Stomach (tissue), 9 donors: ENCODE data around the gene CERS6. TPM values are rescaled to one million over a fixed set of nuclear protein-coding genes. Genes with fewer than 3 reads are reported as not detected.

ENCODE experiments used
- DNase-seq, 2 donors: peaks; one replicate each; pipeline versions ENCODE4 v3.0.0 to v3.0.0-alpha.2; 2013 to 2019
- H3K27ac ChIP-seq, 5 donors: fragments of 200-600 bp in 4 of 5; sonication (generic) in 4 of 5; one replicate each; pipeline ENCODE4 v1.5.1; 2013 to 2019; ENCODE audit warnings: mild to moderate bottlenecking in 1 of 5, moderate library complexity in 1 of 5
- H3K27me3 ChIP-seq, 3 donors: fragments of 200-600 bp; sonication (generic); one replicate each; pipeline ENCODE4 v1.5.1; 2017 to 2019; ENCODE audit warnings: mixed run types in 1 of 3
- H3K36me3 ChIP-seq, 4 donors: fragments of 200-600 bp; sonication (generic); 1 replicate in 3 of 4; 2 replicates in 1 of 4; pipeline ENCODE4 v1.5.1; 2016 to 2019
- H3K4me1 ChIP-seq, 4 donors: fragments of 200-600 bp; sonication (generic); one replicate each; pipeline ENCODE4 v1.5.1; 2016 to 2019
- H3K4me3 ChIP-seq, 4 donors: fragments of 200-600 bp; sonication (generic) in 3 of 4; one replicate each; pipeline ENCODE4 v1.5.1; 2016 to 2019; ENCODE audit warnings: mild to moderate bottlenecking in 1 of 4
- H3K9me3 ChIP-seq, 4 donors: fragments of 200-600 bp; sonication (generic); one replicate each; pipeline ENCODE4 v1.5.1; 2016 to 2019
- EP300 ChIP-seq: sonication (generic); formaldehyde crosslinking; IDR thresholded peaks from one replicate; pipeline ENCODE4 v1.6.1; 2017; ENCODE audit warnings: antibody characterized with exemption
- POLR2A ChIP-seq, 4 donors: fragments of 450-650 bp; IDR thresholded peaks; one replicate each; pipeline ENCODE4 v1.6.1; 2016; ENCODE audit warnings: antibody characterized with exemption in 4 of 4, control low read depth in 2 of 4, mild to moderate bottlenecking in 1 of 4, moderate library complexity in 1 of 4
- POLR2AphosphoS5 ChIP-seq, 3 donors: sonication (generic); formaldehyde crosslinking; IDR thresholded peaks; one replicate each; pipeline ENCODE4 v1.6.1; 2016; ENCODE audit warnings: antibody characterized with exemption in 3 of 3
- WGBS, 5 donors: extraction: QIAGEN DNeasy Blood & Tissue Kit in 3 of 5; methylation state at CpG; one replicate each; pipeline versions ENCODE4 v1.1.5 to v1.1.7; 2013 to 2018; 5-methylcytosine and 5-hydroxymethylcytosine counted together
- intact Hi-C: fragments of 100-400 bp; cut with DNase I; formaldehyde crosslinking; loops from one replicate; pipeline ENCODE4 v1.15.1; 2023; ENCODE audit warnings: low total_unique reads
- polyA plus RNA-seq, 3 donors: library from polyadenylated mRNA; stranded (reverse); fragments of 200-250 nt; gene quantifications; one replicate each; pipeline ENCODE4 v1.2.3, GENCODE V29; 2013
- total RNA-seq, 5 donors: library from RNA; depleted of rRNA; stranded (reverse); fragments of >200 nt; gene quantifications; one replicate each; pipeline versions ENCODE4 v1.1.0 to v1.2.3, GENCODE V29; 2014 to 2016
- TF ChIP-seq, protein P1 (sequence below), 7 experiments: fragments of 450-650 bp in 4 of 7; fragments of 200-600 bp in 3 of 7; sonication (generic) in 3 of 7; IDR thresholded peaks; one replicate each; pipeline ENCODE4 v1.5.1; 2016 to 2019; ENCODE audit warnings: antibody characterized with exemption in 7 of 7, control low read depth in 2 of 7, mild to moderate bottlenecking in 1 of 7
- donor health status: healthy with polysubstance abuse.
- donor health status: Bipolar disorder and iron deficiency.
- donor health status: healthy.

CERS6 gene
- total and polyA plus RNA-seq, 8 donors = 4.0 to 102 (median 53.2) TPM

DNA sequence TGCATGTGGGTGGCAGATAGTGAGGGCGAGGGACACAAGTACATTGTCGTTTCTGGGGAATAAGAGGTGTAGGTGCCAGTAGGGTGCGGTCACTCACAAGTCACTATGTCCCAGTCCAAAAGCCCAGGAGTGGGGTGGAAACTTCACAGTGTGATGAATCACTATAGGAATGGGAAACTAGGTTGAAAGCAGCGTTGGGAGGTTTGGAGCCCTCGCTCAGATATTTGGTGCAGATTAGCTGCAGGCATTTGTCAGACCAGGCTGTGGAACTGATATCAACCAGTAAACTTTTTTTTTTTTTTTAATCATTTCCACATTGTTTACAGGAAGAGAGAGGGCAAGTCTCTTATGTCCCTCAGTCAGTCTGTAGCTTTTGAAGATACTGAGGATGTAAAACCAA, 121.8 kb downstream of the CERS6 start:
- no peaks in the 10 kb centered on the region for H3K27me3 ChIP-seq
- intact Hi-C loops = no loop called here
- no peaks in the 10 kb centered on the region for H3K9me3 ChIP-seq
- H3K36me3 ChIP-seq = no peaks in the 10 kb centered on the region
- H3K4me1 ChIP-seq = peaks cover 7 to 63% (median 32%) of the 10 kb centered on the region in 4 donors
- TF ChIP-seq EP300 (no peak), POLR2AphosphoS5 (IDR thresholded peaks at IDR 0.05) (peak in 1 of 3 donors; percentile 18)
- H3K27ac ChIP-seq = peak overlapping the region in 3 of 5 donors; percentile 14 to 53 (median 45)
- peak; percentile 18 to 35 for DNase-seq
- H3K4me3 ChIP-seq = no peak overlapping the region
- WGBS, 5 donors = 32 to 63% (median 47%) methylated on average over 5 of the region's 5 CpGs

DNA sequence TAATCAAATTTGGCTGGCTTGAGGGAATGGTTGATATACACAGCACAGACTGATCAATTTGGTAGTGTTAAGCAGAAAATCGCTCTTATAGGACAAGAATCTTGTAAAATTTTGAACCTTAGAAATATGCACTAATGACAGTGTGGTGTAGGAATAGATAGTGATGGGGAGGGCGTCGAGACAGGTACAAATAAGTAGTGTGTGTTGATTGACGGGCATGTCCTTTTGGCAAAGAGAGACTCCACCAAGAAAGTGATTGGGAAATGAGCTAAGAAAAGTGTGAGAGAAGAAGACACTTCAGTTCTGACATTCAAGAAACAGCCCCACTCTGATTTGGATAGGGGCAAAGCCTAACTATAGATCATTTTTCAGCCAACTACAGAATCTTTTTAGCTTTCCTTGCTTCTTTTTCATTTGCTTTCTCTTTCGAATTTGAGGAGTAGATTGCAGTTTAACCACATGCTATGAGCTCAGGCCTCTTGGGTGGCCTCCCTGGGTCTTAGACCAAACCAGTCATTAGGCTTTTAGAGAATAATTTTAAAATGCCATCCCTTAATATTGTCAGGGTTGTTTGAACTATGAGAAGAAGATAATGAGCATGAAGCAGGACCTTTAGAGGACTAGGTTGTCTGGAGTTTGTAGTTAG, 127.1 kb downstream of the CERS6 start:
- Histone ChIP-seq H3K4me3 (no peak overlapping the region), H3K9me3 (no peaks in the 10 kb centered on the region), H3K27me3 (no peaks in the 10 kb centered on the region), H3K27ac (peak overlapping the region in 3 of 5 donors; percentile 52 to 62 (median 59)), H3K36me3 (no peaks in the 10 kb centered on the region), H3K4me1 (peaks cover 13 to 46% (median 29%) of the 10 kb centered on the region in 4 donors)
- TF ChIP-seq POLR2A (IDR thresholded peaks at IDR 0.05) (no peak), POLR2AphosphoS5 (IDR thresholded peaks at IDR 0.05) (no peak), EP300 (no peak)
- TF ChIP-seq, protein P1, sequence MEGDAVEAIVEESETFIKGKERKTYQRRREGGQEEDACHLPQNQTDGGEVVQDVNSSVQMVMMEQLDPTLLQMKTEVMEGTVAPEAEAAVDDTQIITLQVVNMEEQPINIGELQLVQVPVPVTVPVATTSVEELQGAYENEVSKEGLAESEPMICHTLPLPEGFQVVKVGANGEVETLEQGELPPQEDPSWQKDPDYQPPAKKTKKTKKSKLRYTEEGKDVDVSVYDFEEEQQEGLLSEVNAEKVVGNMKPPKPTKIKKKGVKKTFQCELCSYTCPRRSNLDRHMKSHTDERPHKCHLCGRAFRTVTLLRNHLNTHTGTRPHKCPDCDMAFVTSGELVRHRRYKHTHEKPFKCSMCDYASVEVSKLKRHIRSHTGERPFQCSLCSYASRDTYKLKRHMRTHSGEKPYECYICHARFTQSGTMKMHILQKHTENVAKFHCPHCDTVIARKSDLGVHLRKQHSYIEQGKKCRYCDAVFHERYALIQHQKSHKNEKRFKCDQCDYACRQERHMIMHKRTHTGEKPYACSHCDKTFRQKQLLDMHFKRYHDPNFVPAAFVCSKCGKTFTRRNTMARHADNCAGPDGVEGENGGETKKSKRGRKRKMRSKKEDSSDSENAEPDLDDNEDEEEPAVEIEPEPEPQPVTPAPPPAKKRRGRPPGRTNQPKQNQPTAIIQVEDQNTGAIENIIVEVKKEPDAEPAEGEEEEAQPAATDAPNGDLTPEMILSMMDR (IDR thresholded peaks at IDR 0.05) = no peak
- WGBS, 5 donors = 71 to 82% (median 79%) methylated on average over 5 of the region's 5 CpGs
- DNase-seq = peak in 1 of 2 donors; percentile 25
- intact Hi-C loops = no loop called here

DNA sequence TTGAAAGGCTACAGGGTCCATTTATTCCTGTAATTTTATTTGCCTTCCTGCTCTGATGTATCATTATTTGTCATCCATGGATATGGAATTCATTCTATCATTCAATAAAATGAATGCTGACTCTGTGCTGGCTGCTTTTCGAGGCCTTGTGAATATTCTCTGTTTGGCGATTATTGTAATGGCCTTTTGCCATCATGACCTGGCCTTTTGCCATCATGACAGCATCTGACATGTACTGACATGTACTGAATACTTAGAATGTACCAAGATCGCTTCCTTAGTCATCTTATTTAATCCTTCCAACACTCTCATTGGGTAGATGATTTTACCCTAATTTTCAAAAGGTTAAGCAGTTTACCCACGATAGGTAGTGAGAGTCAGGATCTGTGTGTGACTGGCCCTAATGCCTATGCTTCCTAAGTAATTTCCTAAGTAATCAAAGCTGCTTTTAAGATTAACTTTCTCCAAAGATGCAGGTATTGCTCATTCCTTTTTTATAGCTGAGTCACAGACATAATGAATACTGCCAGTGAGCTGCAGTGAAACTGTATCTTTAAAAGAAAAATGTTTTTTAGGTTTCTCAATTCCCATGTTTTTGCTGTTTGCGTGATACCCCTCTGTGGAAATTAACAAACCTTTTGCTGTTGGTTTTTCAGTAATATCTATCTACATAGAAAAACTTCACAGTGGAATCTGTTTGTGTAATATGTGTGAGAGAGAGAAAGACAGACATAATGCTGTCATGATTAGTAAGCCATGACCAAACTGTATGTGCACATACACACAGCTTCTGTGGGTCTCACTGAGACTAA, 127.8 kb downstream of the CERS6 start:
- Histone ChIP-seq H3K9me3 (no peaks in the 10 kb centered on the region), H3K4me1 (peaks cover 13 to 38% (median 27%) of the 10 kb centered on the region in 4 donors), H3K27me3 (no peaks in the 10 kb centered on the region), H3K27ac (peak overlapping the region in 3 of 5 donors; percentile 52 to 62 (median 59)), H3K36me3 (no peaks in the 10 kb centered on the region), H3K4me3 (no peak overlapping the region)
- intact Hi-C loops = no loop called here
- WGBS, 5 donors = 49 to 56% (median 53%) methylated on average over 5 of the region's 5 CpGs
- TF ChIP-seq POLR2A (IDR thresholded peaks at IDR 0.05) (no peak), POLR2AphosphoS5 (IDR thresholded peaks at IDR 0.05) (no peak), EP300 (no peak)
- TF ChIP-seq, protein P1 (IDR thresholded peaks at IDR 0.05) = no peak
- DNase-seq = peak in 1 of 2 donors; percentile 31

DNA sequence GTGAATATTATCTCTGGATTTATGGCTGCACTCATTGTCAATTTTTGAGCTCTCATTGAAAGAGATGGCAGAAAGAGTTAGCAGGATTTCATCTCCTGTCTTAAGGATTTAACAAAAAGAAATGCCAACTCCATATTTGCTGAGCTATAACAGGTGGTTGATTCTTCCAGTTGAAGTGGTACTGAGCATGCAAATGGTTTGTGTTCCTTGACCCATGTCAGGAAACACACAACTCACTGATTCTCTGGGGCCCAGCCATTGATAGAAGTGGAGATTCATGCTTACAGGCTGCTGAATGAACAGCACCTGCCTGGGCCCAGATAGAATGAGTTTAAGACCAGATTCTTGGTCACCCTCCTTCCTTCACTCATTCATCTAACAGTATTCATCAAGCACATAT, 128.8 kb downstream of the CERS6 start:
- Histone ChIP-seq H3K9me3 (no peaks in the 10 kb centered on the region), H3K36me3 (no peaks in the 10 kb centered on the region), H3K27ac (no peak overlapping the region), H3K4me1 (peaks cover 13 to 46% (median 31%) of the 10 kb centered on the region in 4 donors), H3K4me3 (no peak overlapping the region), H3K27me3 (no peaks in the 10 kb centered on the region)
- no peak for DNase-seq
- TF ChIP-seq, protein P1 (IDR thresholded peaks at IDR 0.05) = no peak
- TF ChIP-seq EP300 = no peak
- intact Hi-C loops = no loop called here
